Measurements from ENCODE around the gene UBXN4.
"Not testable (repeated sequence)": the region's sequence is repeated elsewhere in the genome, so short reads cannot be mapped to it uniquely, and the experiment has no call there.

The UBXN4 gene

GRCh38 chr2:135741395-135742324, at the start of gene UBXN4:
UBXN4 (plus strand) TSS chr2:135741855; CDS start chr2:135741930, 75 bp downstream.
- DNase-seq = peak; percentile 93

- DNase-seq = no peak
These were observed 46.9 kb upstream of the UBXN4 start for GRCh38 chr2:135694711-135695110.

- no peak for DNase-seq
These were observed 42.8 kb upstream of the UBXN4 start for GRCh38 chr2:135698838-135699237.

- DNase-seq = no peak
These were observed 40.2 kb upstream of the UBXN4 start for GRCh38 chr2:135701442-135701841.

GRCh38 chr2:135703300-135703699, 38.4 kb upstream of the UBXN4 start:
- no peak for DNase-seq

- DNase-seq = not testable (repeated sequence)
These were observed 37.6 kb upstream of the UBXN4 start for GRCh38 chr2:135704075-135704474.

GRCh38 chr2:135708159-135708558, 33.5 kb upstream of the UBXN4 start:
- DNase-seq = no peak

- peak; percentile 77 for DNase-seq
These were observed 31.7 kb upstream of the UBXN4 start for GRCh38 chr2:135709992-135710391.

- DNase-seq = not testable (repeated sequence)
These were observed 26.6 kb upstream of the UBXN4 start for GRCh38 chr2:135715086-135715485.

- DNase-seq = no peak
These were observed 13.5 kb upstream of the UBXN4 start for GRCh38 chr2:135728064-135728743.

GRCh38 chr2:135732561-135732960, 9.1 kb upstream of the UBXN4 start:
- DNase-seq = no peak

- no peak for DNase-seq
These were observed 8.6 kb upstream of the UBXN4 start for GRCh38 chr2:135733045-135733444.

GRCh38 chr2:135736546-135736945, 5.1 kb upstream of the UBXN4 start:
- DNase-seq = no peak

GRCh38 chr2:135740206-135740605, 1.4 kb upstream of the UBXN4 start:
- DNase-seq = no peak

GRCh38 chr2:135741043-135741394, 636 bp upstream of the UBXN4 start:
- no peak for DNase-seq

- DNase-seq = no peak
These were observed 686 bp downstream of the UBXN4 start for GRCh38 chr2:135742325-135742757.

GRCh38 chr2:135743860-135744259, 2.2 kb downstream of the UBXN4 start:
- DNase-seq = no peak

- DNase-seq = no peak
These were observed 3.2 kb downstream of the UBXN4 start for GRCh38 chr2:135744760-135745314.

GRCh38 chr2:135745545-135745944, 3.9 kb downstream of the UBXN4 start:
- DNase-seq = no peak

GRCh38 chr2:135755573-135755972, 13.9 kb downstream of the UBXN4 start:
- DNase-seq = no peak

GRCh38 chr2:135756692-135757091, 15.0 kb downstream of the UBXN4 start:
- no peak for DNase-seq

- no peak for DNase-seq
These were observed 20.4 kb downstream of the UBXN4 start for GRCh38 chr2:135762022-135762421.

- no peak for DNase-seq
These were observed 20.9 kb downstream of the UBXN4 start for GRCh38 chr2:135762530-135762929.

GRCh38 chr2:135768863-135769262, 27.2 kb downstream of the UBXN4 start:
- DNase-seq = no peak

Data from activated gamma-delta T cell treated with Interleukin-2 at 50 U/mL for 16 hours (primary cell).